Endothelial cell of umbilical vein (primary cell): ENCODE measurements around the gene SYCP3.

Experiments
- MYC ChIP-seq: IDR thresholded peaks from one replicate; pipeline ENCODE4 v1.6.1; 2011; ENCODE audit warnings: mild to moderate bottlenecking, low read depth, low read length
- POLR2A ChIP-seq: IDR thresholded peaks from 2 replicates; pipeline ENCODE4 v1.6.1; 2012; ENCODE audit warnings: low read depth, mild to moderate bottlenecking, control low read depth, low read length
- TF ChIP-seq, protein P1 (sequence below), 2 donors: IDR thresholded peaks; 1 replicate in 1 of 2; 2 replicates in 1 of 2; pipeline ENCODE4 v1.5.1; 2011; ENCODE audit warnings: low read length in 2 of 2, mild to moderate bottlenecking in 2 of 2, moderate library complexity in 2 of 2, control low read depth in 1 of 2, inconsistent platforms in 1 of 2, low read depth in 1 of 2; ENCODE audit not compliant: insufficient read depth in 1 of 2; ENCODE audit errors: extremely low read depth in 1 of 2

DNA sequence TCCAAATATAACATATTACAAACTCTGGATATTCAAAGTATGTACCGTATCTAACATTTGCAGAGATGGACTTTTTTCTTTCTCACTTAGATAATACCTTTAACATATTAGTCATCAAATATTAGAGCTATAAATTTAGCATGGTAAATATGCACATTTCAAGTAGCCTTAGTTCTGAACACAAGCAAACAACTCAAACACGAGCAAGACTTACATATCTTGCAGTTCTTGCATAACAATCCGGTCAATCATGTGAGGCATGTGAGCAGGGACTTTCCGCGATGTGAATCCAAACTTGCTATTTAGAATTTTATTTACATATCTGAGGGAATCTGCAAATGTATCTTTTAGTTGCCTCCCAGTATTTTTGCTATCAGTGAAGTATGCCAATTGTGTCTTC, 22.1 kb upstream of the SYCP3 start:
- TF ChIP-seq, protein P1, sequence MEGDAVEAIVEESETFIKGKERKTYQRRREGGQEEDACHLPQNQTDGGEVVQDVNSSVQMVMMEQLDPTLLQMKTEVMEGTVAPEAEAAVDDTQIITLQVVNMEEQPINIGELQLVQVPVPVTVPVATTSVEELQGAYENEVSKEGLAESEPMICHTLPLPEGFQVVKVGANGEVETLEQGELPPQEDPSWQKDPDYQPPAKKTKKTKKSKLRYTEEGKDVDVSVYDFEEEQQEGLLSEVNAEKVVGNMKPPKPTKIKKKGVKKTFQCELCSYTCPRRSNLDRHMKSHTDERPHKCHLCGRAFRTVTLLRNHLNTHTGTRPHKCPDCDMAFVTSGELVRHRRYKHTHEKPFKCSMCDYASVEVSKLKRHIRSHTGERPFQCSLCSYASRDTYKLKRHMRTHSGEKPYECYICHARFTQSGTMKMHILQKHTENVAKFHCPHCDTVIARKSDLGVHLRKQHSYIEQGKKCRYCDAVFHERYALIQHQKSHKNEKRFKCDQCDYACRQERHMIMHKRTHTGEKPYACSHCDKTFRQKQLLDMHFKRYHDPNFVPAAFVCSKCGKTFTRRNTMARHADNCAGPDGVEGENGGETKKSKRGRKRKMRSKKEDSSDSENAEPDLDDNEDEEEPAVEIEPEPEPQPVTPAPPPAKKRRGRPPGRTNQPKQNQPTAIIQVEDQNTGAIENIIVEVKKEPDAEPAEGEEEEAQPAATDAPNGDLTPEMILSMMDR (IDR thresholded peaks at IDR 0.05; ENCODE audit: extremely low read depth in 1 of 2, insufficient read depth in 1 of 2, low read depth in 1 of 2, low read length in 2 of 2) = no peak
- no peak for TF ChIP-seq MYC
- no peak for TF ChIP-seq POLR2A
